CD4-positive, alpha-beta T cell (primary cell): Measurements from ENCODE around the gene PNPLA1. TPM values are rescaled to one million over a fixed set of nuclear protein-coding genes. Genes with fewer than 3 reads are reported as not detected.

Source experiments
- ATAC-seq: fragments of 200-7000 bp; cut with Tn5 transposase; one replicate; pipeline ENCODE4 v1.10.0; 2022; ENCODE audit warnings: mild to moderate bottlenecking; ENCODE audit not compliant: poor library complexity
- CTCF ChIA-PET: fragments of 350-600 bp; sonication (Branson Sonifier 250); formaldehyde crosslinking; loops from one replicate; lab custom pipeline; 2021; ENCODE audit warnings: antibody characterized with exemption, inconsistent platforms; lab: Charles Lee
- POLR2A ChIA-PET: fragments of 350-600 bp; sonication (Branson Sonifier 250); formaldehyde crosslinking; loops from one replicate; lab custom pipeline; 2021; ENCODE audit warnings: antibody characterized with exemption, inconsistent platforms; lab: Charles Lee
- DNase-seq, 14 experiments: peaks; one replicate each; pipeline ENCODE4 v3.0.0-alpha.2; 2013 to 2020; ENCODE audit warnings: mixed read lengths in 2 of 14
- H3K27ac ChIP-seq, 2 donors: one replicate each; pipeline versions ENCODE4 v1.5.1 to v1.7.0; 2013; ENCODE audit warnings: low read length in 2 of 2, low read depth in 1 of 2, mild to moderate bottlenecking in 1 of 2
- H3K27me3 ChIP-seq, 2 experiments: 1 replicate in 1 of 2; 2 replicates in 1 of 2; pipeline versions ENCODE4 v1.6.1 to v1.7.0; 2013; ENCODE audit warnings: low read length in 2 of 2, control low read depth in 1 of 2, mild to moderate bottlenecking in 1 of 2, moderate library complexity in 1 of 2; ENCODE audit not compliant: insufficient read depth in 2 of 2, control insufficient read depth in 1 of 2
- H3K36me3 ChIP-seq: one replicate; pipeline ENCODE4 v1.6.1; 2013; ENCODE audit warnings: low read length, control low read depth; ENCODE audit not compliant: insufficient read depth
- H3K4me1 ChIP-seq: one replicate; pipeline ENCODE4 v1.6.1; 2013; ENCODE audit warnings: low read length, control low read depth; ENCODE audit not compliant: insufficient read depth
- H3K4me3 ChIP-seq: one replicate; pipeline ENCODE4 v1.5.1; 2013; ENCODE audit warnings: mild to moderate bottlenecking, low read length, moderate library complexity
- H3K9me3 ChIP-seq, 2 experiments: 1 replicate in 1 of 2; 2 replicates in 1 of 2; pipeline versions ENCODE4 v1.6.1 to v1.7.0; 2013; ENCODE audit warnings: low read length in 2 of 2, mild to moderate bottlenecking in 2 of 2, control low read depth in 1 of 2, moderate library complexity in 1 of 2; ENCODE audit not compliant: control insufficient read depth in 1 of 2, insufficient read depth in 1 of 2
- H3K27ac Mint-ChIP-seq: one replicate; pipeline ENCODE4 v1.8.0; 2020; ENCODE audit warnings: mixed read lengths
- H3K27me3 Mint-ChIP-seq: one replicate; pipeline ENCODE4 v1.8.0; 2021; ENCODE audit warnings: mixed read lengths
- H3K36me3 Mint-ChIP-seq: one replicate; pipeline ENCODE4 v1.8.0; 2021; ENCODE audit warnings: low read depth, mixed read lengths
- H3K4me1 Mint-ChIP-seq: one replicate; pipeline ENCODE4 v1.8.0; 2021; ENCODE audit warnings: low read depth, mixed read lengths
- H3K4me3 Mint-ChIP-seq: one replicate; pipeline ENCODE4 v1.8.0; 2020; ENCODE audit warnings: mild to moderate bottlenecking, mixed read lengths
- H3K9me3 Mint-ChIP-seq: one replicate; pipeline ENCODE4 v1.8.0; 2020; ENCODE audit warnings: mixed read lengths
- CTCF ChIP-seq: fragments of 200-600 bp; IDR thresholded peaks from one replicate; pipeline ENCODE4 v1.8.0; 2022; ENCODE audit warnings: antibody characterized with exemption, mild to moderate bottlenecking
- intact Hi-C, 2 experiments: fragments of 100-400 bp; cut with DNase I in 1 of 2; cut with micrococcal nuclease in 1 of 2; formaldehyde crosslinking; loops; one replicate each; pipeline versions ENCODE4 v1.15.1 to v1.9.0; 2023 to 2025; cut with DNase I, micrococcal nuclease
- total RNA-seq, 174 experiments: library from RNA in 2 of 174; stranded (reverse) in 2 of 174; gene quantifications; one replicate each; pipeline ENCODE4 v1.2.3 and lab custom pipeline; 2021 to 2026

The PNPLA1 gene
- total RNA-seq, 2 experiments from 2014 or later = 0.17 TPM; not detected in 1

DNA sequence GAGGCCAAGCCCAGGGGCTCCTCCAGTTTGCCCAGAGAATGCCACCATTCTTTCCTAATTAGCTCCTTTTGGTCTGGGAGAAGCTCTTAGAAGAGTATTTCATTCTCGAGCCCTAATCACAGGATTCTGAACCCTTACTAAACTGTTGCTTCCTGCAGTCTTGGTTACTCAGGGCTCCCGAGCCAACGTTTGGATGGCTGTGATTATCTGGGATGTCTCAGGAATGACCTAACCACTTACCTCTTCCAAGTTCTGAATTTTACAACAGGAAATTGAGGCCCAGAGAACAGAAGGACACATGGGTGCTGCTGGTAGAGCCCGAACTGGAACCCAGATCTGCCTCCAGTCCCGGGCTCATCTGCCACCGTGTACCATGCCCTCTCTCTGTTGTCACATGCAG is 22.2 kb upstream of the PNPLA1 start:
- peaks cover 8% of the 10 kb centered on the region for H3K4me1 Mint-ChIP-seq
- no peak overlapping the region for H3K27ac ChIP-seq
- TF ChIP-seq CTCF = no peak
- CTCF ChIA-PET = no interaction called here
- no peaks in the 10 kb centered on the region for H3K36me3 ChIP-seq
- no peaks in the 10 kb centered on the region for H3K9me3 ChIP-seq
- POLR2A ChIA-PET = no interaction called here
- H3K36me3 Mint-ChIP-seq = no peaks in the 10 kb centered on the region
- intact Hi-C loops = no loop called here
- no peak for ATAC-seq
- H3K4me3 Mint-ChIP-seq = no peak overlapping the region
- peaks cover 5% of the 10 kb centered on the region for H3K4me1 ChIP-seq
- H3K4me3 ChIP-seq = no peak overlapping the region
- no peaks in the 10 kb centered on the region for H3K27me3 Mint-ChIP-seq
- H3K9me3 Mint-ChIP-seq = no peaks in the 10 kb centered on the region
- DNase-seq = no peak
- H3K27ac Mint-ChIP-seq = no peak overlapping the region
- H3K27me3 ChIP-seq = no peaks in the 10 kb centered on the region

DNA sequence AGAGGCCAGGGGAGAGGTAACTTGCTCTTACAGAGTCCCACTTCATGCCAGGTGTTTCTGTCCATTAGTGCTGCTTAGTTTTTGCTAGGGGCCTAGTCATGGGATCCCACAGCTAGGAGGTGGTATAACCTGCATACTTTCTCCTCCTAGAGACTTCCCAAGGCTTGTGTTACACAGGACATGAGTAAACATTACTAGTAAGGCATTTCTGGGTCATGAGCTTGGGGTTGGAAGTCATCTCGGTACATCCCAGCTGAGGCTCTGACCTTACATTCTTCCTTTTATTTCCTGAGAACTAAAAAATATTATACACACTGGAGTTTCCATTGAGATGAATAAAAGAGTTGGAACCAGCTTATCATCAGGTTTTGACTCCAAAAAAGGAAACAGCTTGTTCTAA is 20.9 kb upstream of the PNPLA1 start:
- ATAC-seq (no peak), DNase-seq (no peak)
- H3K27me3 ChIP-seq = no peaks in the 10 kb centered on the region
- H3K27ac Mint-ChIP-seq = no peak overlapping the region
- CTCF ChIA-PET = no interaction called here
- H3K9me3 Mint-ChIP-seq = no peaks in the 10 kb centered on the region
- H3K27ac ChIP-seq = no peak overlapping the region
- no peaks in the 10 kb centered on the region for H3K27me3 Mint-ChIP-seq
- H3K36me3 ChIP-seq = no peaks in the 10 kb centered on the region
- H3K4me1 Mint-ChIP-seq = peaks cover 8% of the 10 kb centered on the region
- POLR2A ChIA-PET = no interaction called here
- no peaks in the 10 kb centered on the region for H3K36me3 Mint-ChIP-seq
- no peak for TF ChIP-seq CTCF
- H3K9me3 ChIP-seq = no peaks in the 10 kb centered on the region
- no peak overlapping the region for H3K4me3 ChIP-seq
- no peak overlapping the region for H3K4me3 Mint-ChIP-seq
- peaks cover 5% of the 10 kb centered on the region for H3K4me1 ChIP-seq
- intact Hi-C loops = no loop called here

DNA sequence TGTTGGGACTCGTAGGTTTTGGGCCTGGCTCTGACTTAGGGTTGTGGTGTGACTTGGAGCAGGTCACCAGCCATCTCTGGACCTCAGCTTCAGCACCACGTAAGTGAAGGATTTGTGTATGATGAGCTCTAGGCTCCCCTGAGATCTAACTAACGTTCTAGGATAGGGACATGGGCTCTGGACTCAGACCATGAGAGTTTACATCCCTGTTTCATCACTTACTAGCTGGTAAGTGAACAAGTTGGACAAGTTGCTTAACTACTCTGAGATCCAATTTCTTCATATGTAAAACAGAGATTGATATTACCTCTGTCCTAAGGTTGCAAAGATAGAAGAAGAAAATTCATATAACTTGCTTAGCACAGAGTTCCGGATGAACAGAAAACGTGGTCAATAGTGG is 20.3 kb upstream of the PNPLA1 start:
- ChIA-PET POLR2A (no interaction called here), CTCF (no interaction called here)
- ATAC-seq = no peak
- no peaks in the 10 kb centered on the region for H3K9me3 Mint-ChIP-seq
- Histone ChIP-seq H3K9me3 (no peaks in the 10 kb centered on the region), H3K27ac (no peak overlapping the region), H3K36me3 (no peaks in the 10 kb centered on the region), H3K4me3 (no peak overlapping the region), H3K27me3 (no peaks in the 10 kb centered on the region), H3K4me1 (peaks cover 5% of the 10 kb centered on the region)
- no peaks in the 10 kb centered on the region for H3K27me3 Mint-ChIP-seq
- DNase-seq = no peak
- no peaks in the 10 kb centered on the region for H3K36me3 Mint-ChIP-seq
- no peak for TF ChIP-seq CTCF
- H3K27ac Mint-ChIP-seq = no peak overlapping the region
- peaks cover 8% of the 10 kb centered on the region for H3K4me1 Mint-ChIP-seq
- intact Hi-C loops = no loop called here
- no peak overlapping the region for H3K4me3 Mint-ChIP-seq
